Activated naive CD8-positive, alpha-beta T cell treated with anti-CD3 and anti-CD28 coated beads, Interleukin-2, amount 10 ng/mL, durations not matched to agents 7 days and 5 days (primary cell): ENCODE data around the gene PHLDA3. TPM values are rescaled to one million over a fixed set of nuclear protein-coding genes. Genes with fewer than 3 reads are reported as not detected.
A peak's percentile ranks its signal among the peaks of the same experiment; 100 is the strongest.
"Not testable (repeated sequence)": the region's sequence is repeated elsewhere in the genome, so short reads cannot be mapped to it uniquely, and the experiment has no call there.

Experiments
- ATAC-seq: fragments of 150-1000 bp; cut with Tn5 transposase; one replicate; pipeline ENCODE4 v1.10.0; 2021; ENCODE audit warnings: low read depth, moderate library complexity
- POLR2A ChIA-PET: fragments of 350-600 bp; sonication (Branson Sonifier 250); formaldehyde crosslinking; loops from one replicate; lab custom pipeline; 2021; ENCODE audit warnings: antibody characterized with exemption; lab: Charles Lee
- DNase-seq: peaks from one replicate; pipeline ENCODE4 v3.0.0; 2021
- H3K27ac Mint-ChIP-seq: one replicate; pipeline ENCODE4 v1.8.0; 2022; ENCODE audit warnings: mild to moderate bottlenecking, mixed read lengths
- H3K27me3 Mint-ChIP-seq: one replicate; pipeline ENCODE4 v1.8.0; 2022; ENCODE audit warnings: mild to moderate bottlenecking, moderate library complexity, mixed read lengths
- H3K36me3 Mint-ChIP-seq: one replicate; pipeline ENCODE4 v1.8.0; 2021; ENCODE audit warnings: mild to moderate bottlenecking, mixed read lengths
- H3K4me1 Mint-ChIP-seq: one replicate; pipeline ENCODE4 v1.8.0; 2021; ENCODE audit warnings: mixed read lengths
- H3K4me3 Mint-ChIP-seq: one replicate; pipeline ENCODE4 v1.8.0; 2022; ENCODE audit warnings: mild to moderate bottlenecking, moderate library complexity, mixed read lengths
- H3K9me3 Mint-ChIP-seq: one replicate; pipeline ENCODE4 v1.8.0; 2021; ENCODE audit warnings: mixed read lengths
- total RNA-seq, 2 experiments: library from RNA; stranded (reverse); gene quantifications; one replicate each; pipeline ENCODE4 v1.2.3, GENCODE V29; 2021

Gene PHLDA3
- total RNA-seq, 2 experiments from 2014 or later, result 11.3 to 13.2 TPM

DNA sequence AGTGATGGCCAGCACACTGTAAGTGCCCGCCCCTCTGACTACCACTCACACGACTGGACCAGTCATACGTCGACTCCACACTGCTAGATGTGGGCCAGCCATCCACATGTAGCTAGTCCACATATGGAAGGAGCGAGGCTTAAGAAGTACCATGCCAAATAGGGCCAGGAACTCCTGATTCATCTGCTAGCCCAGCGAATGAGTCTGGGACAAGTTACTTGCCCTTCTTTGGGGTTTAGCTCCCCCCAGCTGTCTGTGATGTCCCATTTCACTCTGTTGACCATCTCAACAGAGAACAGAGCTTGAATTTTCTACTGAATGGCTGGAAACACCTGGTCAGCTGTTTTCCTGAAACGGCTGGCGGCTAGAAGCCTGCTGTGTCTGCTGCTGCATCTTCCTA lies 32.2 kb upstream of the PHLDA3 start:
- no peak for DNase-seq
- H3K27me3 Mint-ChIP-seq, result no peaks in the 10 kb centered on the region
- POLR2A ChIA-PET, result no interaction called here
- H3K4me3 Mint-ChIP-seq, result no peak overlapping the region
- no peak overlapping the region for H3K27ac Mint-ChIP-seq
- no peaks in the 10 kb centered on the region for H3K9me3 Mint-ChIP-seq
- H3K4me1 Mint-ChIP-seq, result peaks cover 22% of the 10 kb centered on the region
- H3K36me3 Mint-ChIP-seq, result peaks cover 2% of the 10 kb centered on the region
- ATAC-seq, result no peak

DNA sequence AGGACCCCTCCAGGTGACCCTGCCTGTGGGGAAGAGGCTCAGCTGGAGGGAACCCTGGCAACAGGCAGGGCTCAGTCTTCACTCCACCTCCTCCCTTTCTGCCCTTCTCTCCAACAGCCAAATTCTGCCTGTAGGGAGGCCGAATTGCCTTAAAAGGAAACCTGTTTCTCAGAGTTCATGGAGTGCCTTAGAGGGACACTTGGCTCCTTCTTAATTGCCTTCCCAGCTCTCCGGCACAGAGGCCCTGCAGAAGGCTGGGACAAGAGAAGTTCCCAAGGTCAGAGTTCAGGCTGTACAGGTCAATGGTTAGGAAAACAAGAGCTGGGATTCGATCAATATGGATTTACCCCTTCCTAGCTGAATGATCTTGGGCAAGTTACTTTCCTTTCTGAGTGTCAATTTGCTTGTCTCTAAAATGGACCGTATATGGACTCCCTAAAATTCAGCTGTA lies 31.7 kb upstream of the PHLDA3 start:
- no peak overlapping the region for H3K4me3 Mint-ChIP-seq
- no peak for ATAC-seq
- H3K36me3 Mint-ChIP-seq, result peaks cover 5% of the 10 kb centered on the region
- peaks cover 19% of the 10 kb centered on the region for H3K4me1 Mint-ChIP-seq
- no peaks in the 10 kb centered on the region for H3K9me3 Mint-ChIP-seq
- no peak overlapping the region for H3K27ac Mint-ChIP-seq
- no peak for DNase-seq
- H3K27me3 Mint-ChIP-seq, result no peaks in the 10 kb centered on the region
- POLR2A ChIA-PET, result no interaction called here

DNA sequence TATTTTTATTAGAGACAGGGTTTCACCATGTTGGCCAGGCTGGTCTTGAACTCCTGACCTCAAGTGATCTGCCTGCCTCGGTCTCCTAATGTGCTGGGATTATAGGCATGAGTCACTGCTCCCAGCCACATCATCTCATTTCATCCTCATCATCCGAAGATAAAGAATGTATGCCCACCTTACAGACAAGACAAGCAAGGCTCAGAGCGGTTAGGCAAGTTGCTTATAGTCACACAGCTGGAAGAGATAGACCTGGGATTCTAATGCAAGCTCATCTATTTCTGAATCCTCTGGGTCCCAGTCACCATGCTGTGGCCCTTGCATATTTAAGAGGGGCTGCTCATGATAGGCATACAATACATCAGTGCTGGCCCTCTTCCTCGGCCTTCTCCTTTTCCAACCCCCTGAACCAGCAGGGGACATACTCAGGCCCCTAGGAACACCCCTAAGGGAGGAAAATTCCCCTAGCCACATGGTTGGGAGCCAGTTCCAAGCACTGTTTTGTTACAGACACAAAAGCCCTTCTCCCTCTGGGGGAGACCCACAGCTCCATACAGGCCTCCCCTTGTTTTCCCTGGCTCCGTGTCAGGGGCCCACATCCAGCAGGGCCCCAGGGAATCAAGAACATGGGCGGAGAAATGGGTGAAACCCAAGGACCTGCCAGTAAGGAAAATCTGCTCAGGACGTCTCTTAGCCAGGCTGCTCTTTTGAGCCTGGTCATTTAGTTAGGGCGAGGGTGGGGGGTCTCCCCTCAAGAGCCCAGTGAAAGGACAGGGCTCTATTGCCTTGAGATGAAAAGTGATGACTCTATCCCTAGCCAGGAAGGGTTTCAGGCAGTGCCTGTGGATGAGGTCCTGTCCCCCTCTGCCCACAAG lies 31.0 kb upstream of the PHLDA3 start:
- POLR2A ChIA-PET, result no interaction called here

DNA sequence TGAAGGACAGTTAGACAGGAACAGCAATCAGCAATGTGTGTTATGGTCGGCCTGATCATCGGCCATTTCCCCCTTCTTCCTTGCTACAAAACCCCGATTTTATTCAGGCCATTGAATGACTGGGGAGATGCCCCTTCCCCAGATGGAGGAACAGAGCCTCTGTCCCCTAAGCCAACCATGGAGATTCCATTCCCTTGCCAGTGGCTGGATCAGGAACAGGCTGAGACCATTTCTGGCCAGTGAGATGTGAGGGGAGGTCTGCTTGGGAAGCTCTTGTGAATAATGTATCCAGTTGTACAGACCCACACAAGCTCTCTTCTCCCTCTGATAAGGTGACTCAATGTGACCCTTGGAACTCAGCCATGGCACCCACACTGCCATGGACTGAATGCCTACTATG lies 30.2 kb upstream of the PHLDA3 start:
- POLR2A ChIA-PET, result interaction anchor here (1.2 kb wide), 1 partner anchor 31 kb away, joined by 4 read pairs; the partner anchor contains the start of gene PHLDA3
- H3K4me3 Mint-ChIP-seq, result no peak overlapping the region
- DNase-seq, result no peak
- H3K27me3 Mint-ChIP-seq, result no peaks in the 10 kb centered on the region
- H3K27ac Mint-ChIP-seq, result no peak overlapping the region
- peaks cover 14% of the 10 kb centered on the region for H3K36me3 Mint-ChIP-seq
- H3K4me1 Mint-ChIP-seq, result peaks cover 10% of the 10 kb centered on the region
- no peaks in the 10 kb centered on the region for H3K9me3 Mint-ChIP-seq
- ATAC-seq, result no peak

More for the DNA sequence above, 31.0 kb upstream of the PHLDA3 start:
- ATAC-seq, result no peak
- Mint-ChIP-seq H3K27me3 (no peaks in the 10 kb centered on the region), H3K9me3 (no peaks in the 10 kb centered on the region), H3K4me3 (no peak overlapping the region), H3K36me3 (peaks cover 8% of the 10 kb centered on the region), H3K4me1 (peaks cover 12% of the 10 kb centered on the region), H3K27ac (no peak overlapping the region)
- DNase-seq, result no peak

DNA sequence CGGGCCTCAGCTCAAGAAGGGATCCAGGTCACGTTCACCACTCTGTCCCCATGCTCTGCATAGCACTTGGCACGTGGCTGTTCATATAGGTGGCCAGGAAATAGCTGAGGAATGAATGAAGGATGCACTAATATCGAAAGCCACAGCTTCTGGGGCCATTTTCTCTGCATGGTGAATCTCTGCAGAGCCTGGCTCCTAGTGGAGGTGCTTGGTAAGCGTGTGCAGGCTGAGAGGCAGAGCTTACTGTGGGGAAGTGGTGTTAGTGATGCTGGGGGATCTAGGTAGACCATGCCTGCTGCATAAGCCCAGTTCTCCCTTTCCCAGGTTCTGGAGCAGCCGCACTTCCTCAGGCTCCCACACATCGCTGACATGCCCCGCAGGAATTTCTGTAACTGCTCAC lies 29.6 kb upstream of the PHLDA3 start:
- ATAC-seq (no peak), DNase-seq (no peak)
- no peak overlapping the region for H3K4me3 Mint-ChIP-seq
- H3K27me3 Mint-ChIP-seq, result no peaks in the 10 kb centered on the region
- H3K9me3 Mint-ChIP-seq, result no peaks in the 10 kb centered on the region
- POLR2A ChIA-PET, result interaction anchor here (1.2 kb wide), 1 partner anchor 30 kb away, joined by 4 read pairs; the partner anchor contains the start of gene PHLDA3
- H3K36me3 Mint-ChIP-seq, result peaks cover 18% of the 10 kb centered on the region
- H3K4me1 Mint-ChIP-seq, result peaks cover 8% of the 10 kb centered on the region
- H3K27ac Mint-ChIP-seq, result no peak overlapping the region

DNA sequence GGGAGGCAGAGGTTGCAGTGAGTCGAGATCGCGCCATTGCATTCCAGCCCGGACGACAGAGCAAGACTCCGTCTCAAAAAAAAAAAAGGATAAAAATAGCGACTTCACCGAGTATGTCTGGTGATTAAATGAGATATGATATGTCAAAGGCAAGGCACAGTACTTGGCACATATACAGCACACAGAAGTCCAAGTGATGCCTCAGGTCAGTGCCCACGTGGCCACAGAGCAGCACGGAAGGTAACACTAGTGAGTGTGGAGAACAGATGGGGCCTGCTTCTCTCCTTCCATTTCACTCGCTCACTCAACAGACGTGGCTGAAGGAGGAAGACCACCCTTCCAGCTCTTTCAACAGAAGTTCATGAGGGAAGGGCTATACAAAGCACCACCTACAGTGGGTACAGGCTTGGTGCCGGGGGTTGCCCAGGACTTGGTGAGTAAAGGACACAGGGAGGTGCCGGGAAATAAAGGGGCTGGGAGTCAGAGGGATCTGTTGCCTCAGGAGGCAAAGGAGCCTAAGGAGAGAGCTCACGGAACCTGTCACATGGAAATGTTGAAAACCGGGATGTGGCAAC lies 29.0 kb upstream of the PHLDA3 start:
- DNase-seq, result no peak
- peaks cover 23% of the 10 kb centered on the region for H3K36me3 Mint-ChIP-seq
- POLR2A ChIA-PET, result interaction anchor here (1.2 kb wide), 1 partner anchor 29 kb away, joined by 4 read pairs; the partner anchor contains the start of gene PHLDA3
- peaks cover 1% of the 10 kb centered on the region for H3K9me3 Mint-ChIP-seq
- H3K27ac Mint-ChIP-seq, result no peak overlapping the region
- no peak for ATAC-seq
- peaks cover 6% of the 10 kb centered on the region for H3K4me1 Mint-ChIP-seq
- H3K4me3 Mint-ChIP-seq, result no peak overlapping the region
- H3K27me3 Mint-ChIP-seq, result no peaks in the 10 kb centered on the region

DNA sequence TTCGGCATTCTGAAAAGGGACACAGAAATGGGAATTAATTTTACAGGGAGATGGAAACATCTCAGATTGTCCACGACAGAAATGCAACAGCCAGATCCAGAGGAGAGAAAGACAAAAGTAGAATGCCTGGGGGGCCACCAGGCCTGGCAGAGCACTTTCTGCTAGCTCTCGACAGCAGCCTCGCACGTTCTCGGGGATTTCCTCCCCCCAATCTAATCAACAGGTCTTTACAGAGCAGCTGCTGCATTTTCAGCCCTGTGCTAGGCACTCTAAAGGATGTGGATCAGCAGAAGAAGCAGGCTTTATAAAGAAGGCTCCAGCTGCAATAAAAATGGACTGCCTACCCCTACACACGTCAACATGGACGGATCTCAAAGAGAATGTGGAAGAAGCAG lies 27.3 kb upstream of the PHLDA3 start:
- H3K4me1 Mint-ChIP-seq, result no peaks in the 10 kb centered on the region
- no peaks in the 10 kb centered on the region for H3K27me3 Mint-ChIP-seq
- H3K9me3 Mint-ChIP-seq, result peaks cover 1% of the 10 kb centered on the region
- POLR2A ChIA-PET, result interaction anchor here (1.4 kb wide), 1 partner anchor 11 kb away, joined by 4 read pairs; the partner anchor contains the start of gene CSRP1
- ATAC-seq (no peak), DNase-seq (no peak)
- no peak overlapping the region for H3K27ac Mint-ChIP-seq
- peaks cover 23% of the 10 kb centered on the region for H3K36me3 Mint-ChIP-seq
- no peak overlapping the region for H3K4me3 Mint-ChIP-seq

DNA sequence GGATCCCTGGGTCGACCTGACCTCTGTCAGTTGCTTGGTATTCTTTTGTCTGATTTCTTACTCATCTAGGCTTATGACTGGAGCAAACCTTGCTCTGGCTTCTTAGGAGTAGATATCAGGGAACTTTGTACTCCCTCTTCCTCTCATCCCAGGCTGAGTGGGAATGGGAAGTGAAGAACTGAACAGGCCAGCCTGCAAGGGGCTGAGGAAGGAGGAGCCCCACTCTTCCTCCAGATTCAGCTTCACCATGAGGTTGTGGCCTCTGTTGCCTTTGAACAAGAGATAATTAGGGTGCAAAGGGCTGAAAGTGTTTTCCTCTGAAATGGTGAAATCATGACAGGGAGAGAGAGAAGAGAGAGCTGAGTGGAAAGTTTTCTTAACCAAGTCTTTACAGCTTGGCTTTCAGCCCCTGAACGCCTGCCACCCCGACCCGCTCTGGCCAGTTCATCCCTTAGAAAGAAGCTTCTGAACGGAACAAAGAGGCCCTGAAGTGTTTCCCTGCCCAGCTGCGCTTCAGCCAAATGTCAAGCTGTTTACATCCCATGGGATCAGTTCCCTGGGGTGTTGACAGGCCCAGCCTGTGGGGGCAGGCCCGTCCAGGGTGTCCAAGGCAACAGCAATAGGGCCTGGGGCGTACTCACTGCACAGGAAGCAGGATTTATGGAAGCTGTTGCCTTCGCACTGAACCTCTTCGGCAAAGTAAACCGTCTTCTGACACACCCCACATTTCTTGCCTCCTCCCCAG lies 26.7 kb upstream of the PHLDA3 start:
- peaks cover 2% of the 10 kb centered on the region for H3K4me1 Mint-ChIP-seq
- peaks cover 1% of the 10 kb centered on the region for H3K9me3 Mint-ChIP-seq
- H3K27ac Mint-ChIP-seq, result no peak overlapping the region
- ATAC-seq (no peak), DNase-seq (no peak)
- H3K36me3 Mint-ChIP-seq, result peaks cover 23% of the 10 kb centered on the region
- no peaks in the 10 kb centered on the region for H3K27me3 Mint-ChIP-seq
- no peak overlapping the region for H3K4me3 Mint-ChIP-seq
- POLR2A ChIA-PET, result interaction anchor here (1.4 kb wide), 1 partner anchor 11 kb away, joined by 4 read pairs; the partner anchor contains the start of gene CSRP1

DNA sequence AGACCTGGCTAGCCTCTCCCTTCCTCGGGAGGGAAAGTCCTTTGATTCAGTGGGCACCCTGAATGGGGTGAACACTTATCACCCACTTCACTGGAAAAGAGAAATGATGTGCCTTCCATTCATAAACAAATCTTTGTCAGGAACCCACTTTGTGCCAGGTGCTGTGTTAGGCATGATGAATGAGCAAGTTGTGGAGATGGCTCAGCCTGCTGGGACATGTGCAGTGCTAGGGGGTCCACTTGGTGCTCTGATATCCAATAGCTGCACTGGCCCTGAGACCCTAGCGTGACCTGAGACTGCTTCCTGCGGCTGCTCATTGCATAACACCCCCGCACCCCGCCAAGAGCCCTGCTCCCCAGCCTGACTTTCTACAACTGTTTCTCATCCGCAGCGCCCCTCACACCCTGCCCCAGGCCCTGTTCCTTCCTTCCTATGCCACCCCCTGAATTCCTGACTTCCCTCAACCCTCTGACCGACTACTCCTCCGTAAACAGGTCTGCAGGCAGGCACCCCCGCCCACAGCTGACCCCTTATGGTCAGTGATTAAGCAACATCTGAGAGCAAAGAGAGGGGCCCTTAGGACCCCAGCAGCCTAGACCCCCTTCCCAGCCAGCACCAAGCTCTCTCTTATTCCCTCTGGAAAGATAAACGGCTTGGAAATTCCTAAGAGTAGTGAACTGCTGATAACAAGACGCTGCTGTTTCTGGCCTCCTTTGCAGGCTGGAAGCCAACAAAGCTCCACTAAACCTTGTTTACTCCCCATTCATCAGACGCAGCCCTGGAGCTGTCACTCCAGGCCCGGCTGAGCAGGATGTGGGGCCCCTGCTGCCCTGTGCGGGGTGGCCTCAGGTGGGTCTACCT lies 25.0 kb upstream of the PHLDA3 start:
- H3K27ac Mint-ChIP-seq, result peak overlapping the region; percentile 2
- no peak overlapping the region for H3K4me3 Mint-ChIP-seq
- H3K9me3 Mint-ChIP-seq, result peaks cover 1% of the 10 kb centered on the region
- ATAC-seq, result no peak
- H3K27me3 Mint-ChIP-seq, result no peaks in the 10 kb centered on the region
- no peak for DNase-seq
- peaks cover 23% of the 10 kb centered on the region for H3K36me3 Mint-ChIP-seq
- H3K4me1 Mint-ChIP-seq, result peaks cover 7% of the 10 kb centered on the region
- POLR2A ChIA-PET, result no interaction called here

DNA sequence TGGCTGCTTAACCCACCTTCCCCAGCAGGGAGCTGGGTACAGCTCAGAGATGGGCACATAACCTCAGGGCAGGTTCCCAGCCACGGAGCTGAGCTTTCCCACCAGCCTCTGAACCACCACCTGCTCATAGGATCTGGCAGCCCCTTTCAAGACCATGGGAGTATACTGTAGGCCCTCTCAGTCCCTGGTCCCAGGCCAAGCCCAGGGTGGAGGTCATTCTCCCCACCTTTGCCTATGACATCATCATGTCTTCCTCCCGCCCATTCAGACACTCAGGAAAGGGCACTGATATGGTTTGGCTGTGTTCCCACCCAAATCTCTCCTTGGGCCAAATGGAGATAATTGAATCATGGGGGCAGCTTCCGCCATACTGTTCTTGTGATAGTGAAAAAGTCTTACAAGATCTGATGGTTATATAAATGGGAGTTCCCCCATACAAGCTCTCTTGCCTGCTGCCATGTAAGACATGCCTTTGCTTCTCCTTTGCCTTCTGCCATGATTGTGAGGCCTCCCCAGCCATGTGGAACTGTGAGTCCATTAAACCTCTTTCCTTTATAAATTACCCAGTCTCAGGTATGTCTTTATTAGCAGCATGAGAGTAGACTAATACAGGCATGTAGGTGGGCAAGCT lies 24.2 kb upstream of the PHLDA3 start:
- H3K27me3 Mint-ChIP-seq, POLR2A ChIA-PET, H3K27ac Mint-ChIP-seq, H3K4me3 Mint-ChIP-seq, ATAC-seq, H3K9me3 Mint-ChIP-seq, DNase-seq, H3K4me1 Mint-ChIP-seq: not testable (repeated sequence)
- peaks cover 26% of the 10 kb centered on the region for H3K36me3 Mint-ChIP-seq

DNA sequence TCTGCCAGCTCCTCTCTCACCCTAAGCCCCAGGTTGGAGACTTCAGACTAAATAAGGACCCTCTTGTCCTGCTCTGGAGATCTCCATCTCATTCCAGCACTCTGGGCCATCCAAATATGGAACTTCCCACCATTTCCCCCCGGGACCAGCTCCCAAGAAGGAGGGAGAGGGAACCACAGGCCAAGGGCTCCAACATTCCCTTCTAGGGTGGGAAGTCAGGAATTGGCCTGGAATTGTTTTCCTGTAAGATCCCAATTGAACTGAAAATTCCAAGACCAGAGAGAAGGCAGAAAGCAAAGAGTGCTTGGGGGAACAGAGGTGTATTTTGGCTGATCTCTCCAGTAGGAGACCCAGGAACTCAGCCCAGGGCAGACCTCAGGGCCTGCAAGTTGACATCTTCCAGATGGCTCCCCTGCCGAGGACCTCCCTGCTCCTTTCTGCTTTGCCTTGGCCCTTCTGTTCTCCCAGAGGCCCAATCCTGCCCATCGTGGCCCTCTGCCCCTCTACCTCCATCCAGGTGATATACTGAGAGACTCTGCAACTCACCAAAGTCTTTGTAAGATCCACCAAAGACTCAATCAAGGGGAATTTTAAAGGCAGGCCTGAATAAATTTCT lies 23.0 kb upstream of the PHLDA3 start:
- H3K9me3 Mint-ChIP-seq, result peaks cover 1% of the 10 kb centered on the region
- DNase-seq (no peak), ATAC-seq (no peak)
- H3K4me3 Mint-ChIP-seq, result no peak overlapping the region
- no peaks in the 10 kb centered on the region for H3K27me3 Mint-ChIP-seq
- no peak overlapping the region for H3K27ac Mint-ChIP-seq
- POLR2A ChIA-PET, result interaction anchor here (1.3 kb wide), 1 partner anchor 10 kb away, joined by 4 read pairs; no protein-coding TSS in a partner anchor
- H3K36me3 Mint-ChIP-seq, result peaks cover 31% of the 10 kb centered on the region
- H3K4me1 Mint-ChIP-seq, result peaks cover 7% of the 10 kb centered on the region

DNA sequence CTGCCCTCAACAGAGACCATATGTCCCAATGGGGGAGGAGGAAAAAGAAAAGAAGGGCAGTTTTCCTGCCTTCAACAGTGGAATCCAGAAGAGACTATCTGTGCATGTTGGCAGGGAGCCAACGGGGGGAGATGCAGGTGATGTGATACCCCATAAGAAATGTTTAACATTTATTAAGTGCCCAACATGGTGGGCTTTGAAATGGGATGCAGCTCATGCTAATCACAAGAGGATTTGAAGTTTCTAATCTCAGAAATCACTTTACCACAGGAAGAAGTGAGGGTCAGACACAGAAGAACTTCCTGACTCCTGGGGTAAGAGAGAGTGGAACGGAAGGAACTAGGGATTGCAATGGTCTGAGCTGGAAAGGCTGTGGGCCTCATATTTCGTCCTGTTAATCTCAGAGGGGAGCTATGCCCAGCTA lies 21.7 kb upstream of the PHLDA3 start:
- peaks cover 11% of the 10 kb centered on the region for H3K4me1 Mint-ChIP-seq
- DNase-seq (no peak), ATAC-seq (no peak)
- H3K27ac Mint-ChIP-seq, result peak overlapping the region; percentile 45
- H3K36me3 Mint-ChIP-seq, result peaks cover 28% of the 10 kb centered on the region
- POLR2A ChIA-PET, result interaction anchor here (1.3 kb wide), 1 partner anchor 11 kb away, joined by 4 read pairs; no protein-coding TSS in a partner anchor
- no peak overlapping the region for H3K4me3 Mint-ChIP-seq
- no peaks in the 10 kb centered on the region for H3K27me3 Mint-ChIP-seq
- peaks cover 1% of the 10 kb centered on the region for H3K9me3 Mint-ChIP-seq
